ENCODE results near the gene ZDHHC14.

Gene ZDHHC14

DNA sequence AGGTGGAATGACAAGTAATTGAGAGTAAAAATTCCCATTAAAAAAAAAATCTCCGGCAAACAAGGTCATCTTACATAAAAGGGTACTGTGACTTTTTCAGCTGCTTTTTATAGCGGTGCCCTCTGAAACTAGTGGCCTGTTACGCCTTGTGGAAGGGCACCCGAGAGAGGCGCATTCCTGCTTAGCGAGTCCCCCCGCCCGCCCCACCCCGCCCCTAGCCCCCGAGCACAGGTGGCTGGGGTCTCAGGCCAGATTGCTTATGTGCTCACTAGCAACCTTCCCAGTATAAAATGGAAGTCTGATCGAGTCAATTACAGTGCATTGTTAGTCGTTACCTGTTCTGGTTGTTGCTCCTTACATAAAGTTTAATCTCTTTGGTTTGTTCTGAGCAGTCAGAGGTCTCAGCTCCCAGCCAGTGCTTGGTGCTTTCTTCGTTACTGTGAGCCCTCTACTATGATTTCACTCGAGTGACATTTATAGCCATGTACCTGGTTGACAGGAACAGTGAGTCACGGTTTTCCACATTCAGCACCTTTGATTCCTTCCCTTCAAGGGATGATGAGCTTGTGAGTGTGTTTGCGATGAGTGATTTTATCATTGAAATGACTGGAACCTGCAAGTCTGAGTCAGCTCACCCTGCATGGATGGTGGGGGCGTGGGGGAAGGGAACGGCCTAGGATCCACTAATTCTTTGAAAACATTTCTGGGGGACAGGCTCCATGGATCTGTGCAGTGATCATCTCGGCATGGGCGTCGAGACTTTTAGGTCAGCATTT lies 47.6 kb downstream of the ZDHHC14 start:
- H3K27ac ChIP-seq = no peak overlapping the region
- no peaks in the 10 kb centered on the region for H3K27me3 ChIP-seq (replicated peaks)
- TF ChIP-seq, protein P1, sequence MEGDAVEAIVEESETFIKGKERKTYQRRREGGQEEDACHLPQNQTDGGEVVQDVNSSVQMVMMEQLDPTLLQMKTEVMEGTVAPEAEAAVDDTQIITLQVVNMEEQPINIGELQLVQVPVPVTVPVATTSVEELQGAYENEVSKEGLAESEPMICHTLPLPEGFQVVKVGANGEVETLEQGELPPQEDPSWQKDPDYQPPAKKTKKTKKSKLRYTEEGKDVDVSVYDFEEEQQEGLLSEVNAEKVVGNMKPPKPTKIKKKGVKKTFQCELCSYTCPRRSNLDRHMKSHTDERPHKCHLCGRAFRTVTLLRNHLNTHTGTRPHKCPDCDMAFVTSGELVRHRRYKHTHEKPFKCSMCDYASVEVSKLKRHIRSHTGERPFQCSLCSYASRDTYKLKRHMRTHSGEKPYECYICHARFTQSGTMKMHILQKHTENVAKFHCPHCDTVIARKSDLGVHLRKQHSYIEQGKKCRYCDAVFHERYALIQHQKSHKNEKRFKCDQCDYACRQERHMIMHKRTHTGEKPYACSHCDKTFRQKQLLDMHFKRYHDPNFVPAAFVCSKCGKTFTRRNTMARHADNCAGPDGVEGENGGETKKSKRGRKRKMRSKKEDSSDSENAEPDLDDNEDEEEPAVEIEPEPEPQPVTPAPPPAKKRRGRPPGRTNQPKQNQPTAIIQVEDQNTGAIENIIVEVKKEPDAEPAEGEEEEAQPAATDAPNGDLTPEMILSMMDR (IDR thresholded peaks at IDR 0.05; ENCODE audit: low read depth, low read length, missing control alignments) = no peak
- no peaks in the 10 kb centered on the region for H3K36me3 ChIP-seq (replicated peaks)
- H3K4me3 ChIP-seq (ENCODE audit: low read depth, low read length) = no peak overlapping the region
- no peak for DNase-seq
- in situ Hi-C loops (cut with HindIII; ENCODE audit: low pct_ligation_motif_present, low sequenced_read_pairs) = no loop called here

DNA sequence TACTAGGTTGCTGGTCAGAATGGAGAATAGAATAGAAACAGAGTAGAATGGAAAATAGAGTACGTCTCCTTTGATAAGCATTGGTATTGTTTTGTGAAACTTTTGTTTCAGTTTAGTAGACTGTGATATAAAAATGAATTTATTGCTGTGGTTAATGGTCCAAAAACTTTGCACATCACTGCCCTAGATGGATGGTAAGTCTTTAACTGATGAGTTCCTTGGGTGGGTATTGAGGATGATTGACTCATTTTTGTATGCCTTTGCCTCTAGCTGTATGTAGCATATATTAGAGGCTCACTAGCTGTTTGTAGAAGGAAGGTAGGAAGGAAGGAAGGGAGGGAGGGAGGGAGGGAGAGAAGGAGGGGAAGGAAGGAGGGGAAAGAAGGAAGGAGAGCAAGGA lies 48.3 kb downstream of the ZDHHC14 start:
- Histone ChIP-seq H3K36me3 (replicated peaks) (no peaks in the 10 kb centered on the region), H3K27me3 (replicated peaks) (no peaks in the 10 kb centered on the region), H3K4me3 (ENCODE audit: low read depth, low read length) (no peak overlapping the region), H3K27ac (no peak overlapping the region)
- in situ Hi-C loops (cut with HindIII; ENCODE audit: low pct_ligation_motif_present, low sequenced_read_pairs) = no loop called here
- TF ChIP-seq, protein P1 (IDR thresholded peaks at IDR 0.05; ENCODE audit: low read depth, low read length, missing control alignments) = no peak
- no peak for DNase-seq

DNA sequence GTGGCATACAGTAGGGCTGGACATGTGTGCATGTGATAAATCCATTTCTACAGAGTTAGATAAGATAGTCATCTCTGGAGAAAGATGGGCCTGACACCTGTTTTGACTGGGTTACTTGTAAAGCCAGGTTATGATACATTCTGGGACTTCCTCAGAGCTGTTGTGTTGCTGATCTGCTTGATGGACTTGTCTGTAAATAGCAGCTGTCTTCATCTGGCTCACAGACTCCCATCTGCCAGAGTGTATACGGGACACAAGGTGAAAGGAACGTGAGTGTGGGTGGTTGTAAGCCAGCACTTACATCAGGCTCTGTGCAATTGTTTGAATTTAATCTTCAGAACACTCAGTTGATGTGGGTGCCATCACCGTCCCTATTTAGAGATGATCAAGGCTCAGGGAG lies 49.8 kb downstream of the ZDHHC14 start:
- in situ Hi-C loops (cut with HindIII; ENCODE audit: low pct_ligation_motif_present, low sequenced_read_pairs) = no loop called here
- DNase-seq = no peak
- H3K4me3 ChIP-seq (ENCODE audit: low read depth, low read length) = no peak overlapping the region
- TF ChIP-seq, protein P1 (IDR thresholded peaks at IDR 0.05; ENCODE audit: low read depth, low read length, missing control alignments) = no peak
- no peaks in the 10 kb centered on the region for H3K36me3 ChIP-seq (replicated peaks)
- no peaks in the 10 kb centered on the region for H3K27me3 ChIP-seq (replicated peaks)
- H3K27ac ChIP-seq = no peak overlapping the region

DNA sequence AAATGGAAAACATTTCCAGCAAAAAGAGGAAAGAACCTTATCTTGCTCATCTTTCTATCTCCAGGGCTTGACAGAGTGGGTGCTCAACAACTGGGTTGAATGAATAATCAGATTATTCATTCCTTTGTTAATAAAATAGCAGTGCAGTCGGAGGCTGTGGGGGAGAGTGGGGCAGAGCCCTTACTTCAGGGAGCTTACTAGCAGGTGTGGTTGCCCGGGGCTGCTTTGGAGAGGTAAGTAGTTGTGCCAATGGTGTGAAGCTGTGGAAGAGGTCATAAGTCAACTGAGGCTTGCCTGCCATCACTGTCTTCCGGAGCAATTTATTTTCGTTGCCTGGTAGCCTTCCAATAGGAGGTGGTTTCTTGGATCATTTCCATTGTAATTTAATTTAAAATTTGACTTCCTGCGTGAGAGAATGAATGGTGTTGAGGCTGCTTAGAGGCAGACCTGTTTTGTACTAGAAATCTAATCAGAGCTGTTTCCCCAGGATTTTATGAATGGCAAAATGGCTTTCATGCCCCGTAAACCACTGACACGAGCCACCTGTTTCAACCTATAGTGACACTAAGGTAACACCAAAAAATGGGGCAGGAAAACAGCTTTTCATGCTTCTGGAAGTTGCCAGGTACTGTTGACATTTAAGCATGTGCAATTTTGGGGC lies 51.4 kb downstream of the ZDHHC14 start:
- no peak overlapping the region for H3K4me3 ChIP-seq (ENCODE audit: low read depth, low read length)
- TF ChIP-seq, protein P1 (IDR thresholded peaks at IDR 0.05; ENCODE audit: low read depth, low read length, missing control alignments) = no peak
- no peaks in the 10 kb centered on the region for H3K27me3 ChIP-seq (replicated peaks)
- H3K27ac ChIP-seq = no peak overlapping the region
- DNase-seq = no peak
- in situ Hi-C loops (cut with HindIII; ENCODE audit: low pct_ligation_motif_present, low sequenced_read_pairs) = no loop called here
- no peaks in the 10 kb centered on the region for H3K36me3 ChIP-seq (replicated peaks)

DNA sequence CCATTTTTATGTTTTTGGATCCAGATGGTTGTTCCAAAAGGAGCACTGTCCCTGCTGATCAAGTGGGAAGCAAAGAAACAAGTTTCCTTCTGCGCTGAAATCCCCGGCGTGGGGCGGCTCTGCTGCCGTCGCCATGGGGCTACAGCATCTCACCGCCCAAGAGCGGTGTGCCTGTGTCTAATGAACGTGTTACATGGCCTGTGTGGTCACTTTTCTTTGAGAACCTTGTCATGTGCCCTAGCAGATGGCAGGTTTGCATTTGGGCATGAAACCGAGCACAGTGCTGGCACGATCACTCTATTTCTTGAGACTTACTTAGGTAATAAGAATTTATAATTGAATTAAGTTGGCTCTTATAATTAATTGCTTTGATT lies 51.9 kb downstream of the ZDHHC14 start:
- TF ChIP-seq, protein P1 (IDR thresholded peaks at IDR 0.05; ENCODE audit: low read depth, low read length, missing control alignments) = no peak
- H3K36me3 ChIP-seq (replicated peaks) = no peaks in the 10 kb centered on the region
- in situ Hi-C loops (cut with HindIII; ENCODE audit: low pct_ligation_motif_present, low sequenced_read_pairs) = no loop called here
- no peak overlapping the region for H3K27ac ChIP-seq
- H3K4me3 ChIP-seq (ENCODE audit: low read depth, low read length) = no peak overlapping the region
- H3K27me3 ChIP-seq (replicated peaks) = no peaks in the 10 kb centered on the region
- no peak for DNase-seq
